NK-92 (cell line): ENCODE measurements around the gene RMDN3.

Experiments used
- DNase-seq: peaks from one replicate; lab custom pipeline; 2025; ENCODE audit not compliant: unreplicated experiment; lab: John Stamatoyannopoulos, UW

RMDN3 gene

GRCh38 chr15:40773496-40773895, 18.4 kb upstream of the RMDN3 start:
- no peak for DNase-seq

GRCh38 chr15:40772014-40772413, 17.0 kb upstream of the RMDN3 start:
- no peak for DNase-seq

- DNase-seq: no peak
These were observed 16.2 kb upstream of the RMDN3 start for GRCh38 chr15:40771242-40771641.

- no peak for DNase-seq
These were observed 15.2 kb upstream of the RMDN3 start for GRCh38 chr15:40770147-40770721.

GRCh38 chr15:40769274-40770146, 14.5 kb upstream of the RMDN3 start, which contains the start of gene C15orf62:
TSS of gene C15orf62 (plus strand) at chr15:40769980. CDS start at chr15:40770496, 516 bp downstream.
- DNase-seq: no peak

GRCh38 chr15:40768521-40769273, 13.6 kb upstream of the RMDN3 start:
- no peak for DNase-seq

GRCh38 chr15:40767838-40768500, 12.9 kb upstream of the RMDN3 start:
- DNase-seq: no peak

GRCh38 chr15:40766906-40767837, 12.1 kb upstream of the RMDN3 start:
- DNase-seq: no peak

- no peak for DNase-seq
These were observed 11.3 kb upstream of the RMDN3 start for GRCh38 chr15:40766194-40766815.

GRCh38 chr15:40764629-40765103, 9.6 kb upstream of the RMDN3 start:
- no peak for DNase-seq

GRCh38 chr15:40763801-40764628, 9.0 kb upstream of the RMDN3 start, which contains the start of gene GCHFR:
TSS of gene GCHFR (plus strand) at chr15:40764068. CDS start at chr15:40764181, 113 bp downstream.
- no peak for DNase-seq

- DNase-seq: no peak
These were observed 8.1 kb upstream of the RMDN3 start for GRCh38 chr15:40762919-40763800.

GRCh38 chr15:40759961-40760360, 4.9 kb upstream of the RMDN3 start:
- no peak for DNase-seq

- DNase-seq: no peak
These were observed 1.9 kb upstream of the RMDN3 start for GRCh38 chr15:40756938-40757337.

- no peak for DNase-seq
These were observed 756 bp upstream of the RMDN3 start for GRCh38 chr15:40755812-40756208.

- DNase-seq: no peak
These were observed 526 bp downstream of the RMDN3 start for GRCh38 chr15:40754574-40754882.

GRCh38 chr15:40751745-40752144, 3.3 kb downstream of the RMDN3 start:
- DNase-seq: no peak

- DNase-seq: no peak
These were observed 4.2 kb downstream of the RMDN3 start for GRCh38 chr15:40750885-40751284.
